ENCODE results near the gene WNT3A.

GRCh38 chr1:228007801-228008341 is 1.1 kb downstream of the WNT3A start:
- TF ChIP-seq, protein P1, sequence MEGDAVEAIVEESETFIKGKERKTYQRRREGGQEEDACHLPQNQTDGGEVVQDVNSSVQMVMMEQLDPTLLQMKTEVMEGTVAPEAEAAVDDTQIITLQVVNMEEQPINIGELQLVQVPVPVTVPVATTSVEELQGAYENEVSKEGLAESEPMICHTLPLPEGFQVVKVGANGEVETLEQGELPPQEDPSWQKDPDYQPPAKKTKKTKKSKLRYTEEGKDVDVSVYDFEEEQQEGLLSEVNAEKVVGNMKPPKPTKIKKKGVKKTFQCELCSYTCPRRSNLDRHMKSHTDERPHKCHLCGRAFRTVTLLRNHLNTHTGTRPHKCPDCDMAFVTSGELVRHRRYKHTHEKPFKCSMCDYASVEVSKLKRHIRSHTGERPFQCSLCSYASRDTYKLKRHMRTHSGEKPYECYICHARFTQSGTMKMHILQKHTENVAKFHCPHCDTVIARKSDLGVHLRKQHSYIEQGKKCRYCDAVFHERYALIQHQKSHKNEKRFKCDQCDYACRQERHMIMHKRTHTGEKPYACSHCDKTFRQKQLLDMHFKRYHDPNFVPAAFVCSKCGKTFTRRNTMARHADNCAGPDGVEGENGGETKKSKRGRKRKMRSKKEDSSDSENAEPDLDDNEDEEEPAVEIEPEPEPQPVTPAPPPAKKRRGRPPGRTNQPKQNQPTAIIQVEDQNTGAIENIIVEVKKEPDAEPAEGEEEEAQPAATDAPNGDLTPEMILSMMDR (IDR thresholded peaks at IDR 0.05), result no peak
- TF ChIP-seq POLR2A (IDR thresholded peaks at IDR 0.05), result no peak
